Esophagus squamous epithelium (tissue), 5 donors: Measurements from ENCODE around the gene OPN1MW3. TPM values are rescaled to one million over a fixed set of nuclear protein-coding genes. Genes with fewer than 3 reads are reported as not detected.
"Not testable (repeated sequence)": the region's sequence is repeated elsewhere in the genome, so short reads cannot be mapped to it uniquely, and the experiment has no call there.

Experiments
- DNase-seq: peaks from one replicate; lab custom pipeline; 2025; lab: John Stamatoyannopoulos, UW
- H3K27ac ChIP-seq, 4 donors: fragments of 200-600 bp; sonication (generic); one replicate each; pipeline ENCODE4 v1.5.1; 2016 to 2019; ENCODE audit warnings: mild to moderate bottlenecking in 1 of 4
- H3K27me3 ChIP-seq, 4 donors: fragments of 200-600 bp; sonication (generic); 1 replicate in 3 of 4; 2 replicates in 1 of 4; pipeline versions ENCODE4 v1.5.1 to v1.6.0; 2017 to 2021; ENCODE audit warnings: antibody characterized with exemption in 1 of 4
- H3K36me3 ChIP-seq, 3 donors: fragments of 200-600 bp; sonication (generic); one replicate each; pipeline ENCODE4 v1.5.1; 2016 to 2019
- H3K4me1 ChIP-seq, 3 donors: fragments of 200-600 bp; sonication (generic); one replicate each; pipeline ENCODE4 v1.5.1; 2017 to 2019
- H3K4me3 ChIP-seq, 4 donors: fragments of 200-600 bp; sonication (generic); 1 replicate in 3 of 4; 2 replicates in 1 of 4; pipeline ENCODE4 v1.5.1; 2016 to 2019; ENCODE audit warnings: mild to moderate bottlenecking in 2 of 4, moderate library complexity in 1 of 4
- H3K9me3 ChIP-seq, 3 donors: fragments of 200-600 bp; sonication (generic); one replicate each; pipeline ENCODE4 v1.5.1; 2016 to 2019
- WGBS, 2 donors: methylation state at CpG; one replicate each; pipeline ENCODE4 v1.1.5; 2018; 5-methylcytosine and 5-hydroxymethylcytosine counted together
- intact Hi-C: fragments of 100-400 bp; cut with DNase I; formaldehyde crosslinking; loops from one replicate; pipeline ENCODE4 v1.15.0; 2022
- total RNA-seq, 4 donors: library from RNA; depleted of rRNA; stranded (reverse); fragments of >200 nt; gene quantifications; one replicate each; pipeline ENCODE4 v1.1.0, GENCODE V29; 2016
- donor health status: DM: yes; HTN: yes; CAD: no.

Gene OPN1MW3
- not detected for total RNA-seq

- no CpG with 5 or more reads among the region's 17 CpGs for WGBS, 2 donors
- H3K9me3 ChIP-seq, intact Hi-C loops, H3K27me3 ChIP-seq, H3K4me1 ChIP-seq, H3K4me3 ChIP-seq, DNase-seq, H3K27ac ChIP-seq, H3K36me3 ChIP-seq: not testable (repeated sequence)
Measured at GRCh38 chrX:154257282-154257681, at the start of gene OPN1MW3. TSS of gene OPN1MW3 (plus strand) at chrX:154257582. CDS start at chrX:154257620, 38 bp downstream.

GRCh38 chrX:154209670-154210418 is 47.5 kb upstream of the OPN1MW3 start:
- WGBS, 2 donors = no CpG with 5 or more reads among the region's 21 CpGs
- intact Hi-C loops, H3K4me1 ChIP-seq, H3K9me3 ChIP-seq, H3K27me3 ChIP-seq, H3K4me3 ChIP-seq, DNase-seq, H3K36me3 ChIP-seq, H3K27ac ChIP-seq: not testable (repeated sequence)

- H3K4me1 ChIP-seq, DNase-seq: not testable (repeated sequence)
- WGBS, 2 donors = 82 to 90% methylated on average over 5 to 7 of the region's 9 CpGs
Measured at GRCh38 chrX:154211057-154211456, 46.3 kb upstream of the OPN1MW3 start.

GRCh38 chrX:154211499-154211898 is 45.9 kb upstream of the OPN1MW3 start:
- DNase-seq, H3K36me3 ChIP-seq, intact Hi-C loops, H3K27me3 ChIP-seq, H3K27ac ChIP-seq, H3K4me1 ChIP-seq, H3K9me3 ChIP-seq, H3K4me3 ChIP-seq: not testable (repeated sequence)
- WGBS, 2 donors = no CpG with 5 or more reads among the region's 10 CpGs

More at GRCh38 chrX:154211057-154211456, 46.3 kb upstream of the OPN1MW3 start:
- H3K9me3 ChIP-seq, intact Hi-C loops, H3K27ac ChIP-seq, H3K4me3 ChIP-seq, H3K36me3 ChIP-seq, H3K27me3 ChIP-seq: not testable (repeated sequence)

- H3K4me1 ChIP-seq, DNase-seq, H3K36me3 ChIP-seq, H3K9me3 ChIP-seq, H3K27ac ChIP-seq, H3K4me3 ChIP-seq, intact Hi-C loops, H3K27me3 ChIP-seq: not testable (repeated sequence)
- WGBS, 2 donors = no CpG with 5 or more reads among the region's 16 CpGs
Measured at GRCh38 chrX:154219456-154219855, 37.9 kb upstream of the OPN1MW3 start, which contains the start of gene OPN1MW2. TSS of gene OPN1MW2 (plus strand) at chrX:154219756. CDS start at chrX:154219816, 60 bp downstream.

- no CpG with 5 or more reads among the region's 6 CpGs for WGBS, 2 donors
- intact Hi-C loops, H3K4me3 ChIP-seq, DNase-seq, H3K36me3 ChIP-seq, H3K27ac ChIP-seq, H3K9me3 ChIP-seq, H3K27me3 ChIP-seq, H3K4me1 ChIP-seq: not testable (repeated sequence)
Measured at GRCh38 chrX:154225292-154225691, 32.1 kb upstream of the OPN1MW3 start.

GRCh38 chrX:154226706-154227105 is 30.7 kb upstream of the OPN1MW3 start:
- H3K4me1 ChIP-seq, H3K27ac ChIP-seq, H3K27me3 ChIP-seq, DNase-seq, intact Hi-C loops, H3K9me3 ChIP-seq, H3K36me3 ChIP-seq, H3K4me3 ChIP-seq: not testable (repeated sequence)
- no CpG with 5 or more reads among the region's 9 CpGs for WGBS, 2 donors

- H3K36me3 ChIP-seq, H3K9me3 ChIP-seq, H3K27me3 ChIP-seq, H3K4me3 ChIP-seq, intact Hi-C loops, H3K4me1 ChIP-seq, DNase-seq, H3K27ac ChIP-seq: not testable (repeated sequence)
- no CpG with 5 or more reads among the region's 3 CpGs for WGBS, 2 donors
Measured at GRCh38 chrX:154231443-154231842, 25.9 kb upstream of the OPN1MW3 start.

GRCh38 chrX:154233620-154234019 is 23.8 kb upstream of the OPN1MW3 start:
- H3K4me3 ChIP-seq, intact Hi-C loops, H3K27ac ChIP-seq, H3K4me1 ChIP-seq, DNase-seq, H3K36me3 ChIP-seq, H3K27me3 ChIP-seq, H3K9me3 ChIP-seq: not testable (repeated sequence)
- WGBS, 2 donors = no CpG with 5 or more reads among the region's 16 CpGs

GRCh38 chrX:154238939-154239559 is 18.3 kb upstream of the OPN1MW3 start:
- 73% methylated on average over 3 of the region's 11 CpGs; no CpG with 5 or more reads in 1 of the 2 donors for WGBS, 2 donors
- H3K36me3 ChIP-seq, H3K9me3 ChIP-seq, H3K4me3 ChIP-seq, DNase-seq, H3K27ac ChIP-seq, intact Hi-C loops, H3K4me1 ChIP-seq, H3K27me3 ChIP-seq: not testable (repeated sequence)

- H3K36me3 ChIP-seq, H3K27me3 ChIP-seq, H3K27ac ChIP-seq, intact Hi-C loops, DNase-seq, H3K9me3 ChIP-seq, H3K4me1 ChIP-seq, H3K4me3 ChIP-seq: not testable (repeated sequence)
- WGBS, 2 donors = 66 to 76% methylated on average over 4 to 8 of the region's 8 CpGs
Measured at GRCh38 chrX:154239982-154240503, 17.3 kb upstream of the OPN1MW3 start.

- H3K4me1 ChIP-seq, intact Hi-C loops, H3K36me3 ChIP-seq, H3K9me3 ChIP-seq, DNase-seq, H3K27me3 ChIP-seq, H3K27ac ChIP-seq, H3K4me3 ChIP-seq: not testable (repeated sequence)
- WGBS, 2 donors = no CpG with 5 or more reads among the region's 17 CpGs
Measured at GRCh38 chrX:154247377-154248045, 9.9 kb upstream of the OPN1MW3 start.
